ENCODE data around the gene SOX5.

GRCh38 chr12:23631786-23632377 lies 317.6 kb downstream of the SOX5 start:
- TF ChIP-seq POLR2AphosphoS5 (IDR thresholded peaks at IDR 0.05; ENCODE audit: low read depth, low read length) (no peak), POLR2A (IDR thresholded peaks at IDR 0.05; ENCODE audit: low read depth, low read length) (no peak)
